Measurements from ENCODE around the gene ASPRV1. TPM values are rescaled to one million over a fixed set of nuclear protein-coding genes. Genes with fewer than 3 reads are reported as not detected.
A peak's percentile ranks its signal among the peaks of the same experiment; 100 is the strongest.

Gene ASPRV1
- total and polyA plus RNA-seq, 2 donors (not counting 3 experiments of a cell fraction or from before 2014, with no cell fraction given), result 0.15 to 0.22 TPM

DNA sequence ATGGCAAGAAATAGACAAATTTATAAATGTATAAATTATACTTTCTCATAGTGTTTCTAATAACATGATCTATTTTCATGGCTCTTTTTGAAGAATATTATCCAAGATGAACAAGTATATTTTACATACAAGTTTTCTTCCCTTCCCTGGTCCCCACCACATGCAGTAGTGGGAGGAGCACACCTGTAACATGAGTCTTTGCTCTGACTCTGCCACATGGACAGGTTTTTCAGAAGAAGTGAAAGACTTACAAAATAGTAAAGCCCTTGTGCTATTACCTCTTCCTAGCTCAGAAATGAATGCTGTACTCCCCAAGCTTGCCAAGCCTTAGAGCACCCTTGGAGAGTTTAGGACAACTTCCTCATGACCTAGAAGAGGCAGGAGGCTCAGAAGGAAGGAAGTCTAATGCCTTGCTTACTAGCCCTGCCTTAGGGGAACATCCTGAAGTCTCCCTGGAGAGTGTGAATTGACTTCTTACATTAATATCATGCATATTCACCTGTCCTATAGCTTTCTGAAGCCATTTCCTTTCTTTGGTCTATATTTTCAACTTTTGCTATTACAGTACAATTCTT lies 28.1 kb downstream of the ASPRV1 start:
- TF ChIP-seq POLR2A (IDR thresholded peaks at IDR 0.05; ENCODE audit: low read depth, low read length) (no peak), FOS (IDR thresholded peaks at IDR 0.05; ENCODE audit: borderline replicate concordance, insufficient read depth, low read length) (no peak), POLR2AphosphoS5 (IDR thresholded peaks at IDR 0.05; ENCODE audit: insufficient read depth, low read depth, low read length) (no peak), MYC (IDR thresholded peaks at IDR 0.05; ENCODE audit: low read depth, low read length) (no peak), EZH2 (IDR thresholded peaks at IDR 0.05; ENCODE audit: borderline replicate concordance, low read depth, low read length, severe bottlenecking) (no peak), JUN (IDR thresholded peaks at IDR 0.05; ENCODE audit: borderline replicate concordance, insufficient read depth, insufficient read length, low read depth) (no peak), GATA2 (IDR thresholded peaks at IDR 0.05; ENCODE audit: insufficient read depth, insufficient read length, low read depth, low read length) (no peak)
- TF ChIP-seq, protein P1, sequence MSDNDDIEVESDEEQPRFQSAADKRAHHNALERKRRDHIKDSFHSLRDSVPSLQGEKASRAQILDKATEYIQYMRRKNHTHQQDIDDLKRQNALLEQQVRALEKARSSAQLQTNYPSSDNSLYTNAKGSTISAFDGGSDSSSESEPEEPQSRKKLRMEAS (IDR thresholded peaks at IDR 0.05; ENCODE audit: insufficient read depth, insufficient read length), result no peak
- TF ChIP-seq, protein P2, sequence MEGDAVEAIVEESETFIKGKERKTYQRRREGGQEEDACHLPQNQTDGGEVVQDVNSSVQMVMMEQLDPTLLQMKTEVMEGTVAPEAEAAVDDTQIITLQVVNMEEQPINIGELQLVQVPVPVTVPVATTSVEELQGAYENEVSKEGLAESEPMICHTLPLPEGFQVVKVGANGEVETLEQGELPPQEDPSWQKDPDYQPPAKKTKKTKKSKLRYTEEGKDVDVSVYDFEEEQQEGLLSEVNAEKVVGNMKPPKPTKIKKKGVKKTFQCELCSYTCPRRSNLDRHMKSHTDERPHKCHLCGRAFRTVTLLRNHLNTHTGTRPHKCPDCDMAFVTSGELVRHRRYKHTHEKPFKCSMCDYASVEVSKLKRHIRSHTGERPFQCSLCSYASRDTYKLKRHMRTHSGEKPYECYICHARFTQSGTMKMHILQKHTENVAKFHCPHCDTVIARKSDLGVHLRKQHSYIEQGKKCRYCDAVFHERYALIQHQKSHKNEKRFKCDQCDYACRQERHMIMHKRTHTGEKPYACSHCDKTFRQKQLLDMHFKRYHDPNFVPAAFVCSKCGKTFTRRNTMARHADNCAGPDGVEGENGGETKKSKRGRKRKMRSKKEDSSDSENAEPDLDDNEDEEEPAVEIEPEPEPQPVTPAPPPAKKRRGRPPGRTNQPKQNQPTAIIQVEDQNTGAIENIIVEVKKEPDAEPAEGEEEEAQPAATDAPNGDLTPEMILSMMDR (IDR thresholded peaks at IDR 0.05; ENCODE audit: extremely low read depth in 1 of 2, insufficient read depth in 1 of 2, low read depth in 1 of 2, low read length in 2 of 2), result no peak
- CTCF ChIA-PET, result interaction anchor here (0.8 to 2.7 kb wide), 8 partner anchors 10 to 209 kb away, joined by 3 to 19 read pairs (median 8); partner anchors contain the start of gene MXD1
- Histone ChIP-seq H3K9me1 (replicated peaks; ENCODE audit: control insufficient read depth, extremely low read depth, insufficient read depth, low read length) (no peaks in the 10 kb centered on the region), H3K4me1 (ENCODE audit: control insufficient read depth, extremely low read depth, insufficient read depth, low read length) (peaks cover 37% of the 10 kb centered on the region), H3K9me3 (replicated peaks; ENCODE audit: control insufficient read depth, insufficient read depth, low read length) (no peaks in the 10 kb centered on the region), H3K27ac (ENCODE audit: insufficient read depth, low read depth, low read length) (peak overlapping the region; percentile 95), H3K36me3 (ENCODE audit: control insufficient read depth in 2 of 2, extremely low read depth in 1 of 2, insufficient read depth in 2 of 2, low read length in 2 of 2) (peaks cover 10 to 13% of the 10 kb centered on the region in 2 experiments), H3K79me2 (ENCODE audit: control insufficient read depth, insufficient read depth, low read length) (peaks cover 4% of the 10 kb centered on the region), H3K9ac (replicated peaks; ENCODE audit: extremely low read depth, insufficient read depth, low read length) (peak overlapping the region; percentile 5), H3K4me3 (replicated peaks in 1 of 3; ENCODE audit: insufficient read depth in 1 of 3, low read depth in 1 of 3, low read length in 3 of 3) (no peak overlapping the region), H4K20me1 (replicated peaks; ENCODE audit: control insufficient read depth, extremely low read depth, insufficient read depth, low read length) (no peaks in the 10 kb centered on the region), H3K27me3 (ENCODE audit: control insufficient read depth in 2 of 2, insufficient read depth in 2 of 2, low read length in 2 of 2) (no peaks in the 10 kb centered on the region), H3K4me2 (ENCODE audit: insufficient read depth, low read length) (peak overlapping the region; percentile 78), H2AFZ (ENCODE audit: low read depth, low read length) (no peak overlapping the region)
- FAIRE-seq (peak; percentile 63), DNase-seq (ENCODE audit: low read depth, low spot score) (peak; percentile 31)
- dilution Hi-C loops (cut with MboI; ENCODE audit: extremely low pct_ligation_motif_present, low sequenced_read_pairs) (no loop called here), intact Hi-C loops (cut with micrococcal nuclease) (no loop called here)
- BruUV-seq (replicated peaks), result no TSS peak
- POLR2A ChIA-PET, result interaction anchor here (1.1 to 1.3 kb wide), 2 partner anchors 19 to 135 kb away, joined by 3 to 6 read pairs; partner anchors contain the start of gene MXD1

All from endothelial cell of umbilical vein (primary cell).